Calu3 (cell line): ENCODE data around the gene NOL4L. TPM values are rescaled to one million over a fixed set of nuclear protein-coding genes. Genes with fewer than 3 reads are reported as not detected.
"Not testable (repeated sequence)": the region's sequence is repeated elsewhere in the genome, so short reads cannot be mapped to it uniquely, and the experiment has no call there.

ENCODE experiments used
- BruUV-seq: library from RNA; stranded (reverse); fragments of 400-500 nt; replicated peaks from 2 replicates; lab custom pipeline; 2021; lab: Mats Ljungman, UMichigan
- CTCF ChIA-PET: fragments of 300-600 bp; sonication (Branson Sonifier 250); formaldehyde crosslinking; loops from one replicate; lab custom pipeline; 2022; ENCODE audit warnings: antibody characterized with exemption; lab: Charles Lee
- DNase-seq: peaks from one replicate; pipeline ENCODE4 v3.0.0; 2022
- H3K27ac Mint-ChIP-seq: one replicate; pipeline ENCODE4 v1.8.0; 2022; ENCODE audit warnings: mixed read lengths; ENCODE audit not compliant: unreplicated experiment
- H3K27me3 Mint-ChIP-seq: one replicate; pipeline ENCODE4 v1.8.0; 2022; ENCODE audit warnings: mixed read lengths; ENCODE audit not compliant: unreplicated experiment
- H3K36me3 Mint-ChIP-seq: one replicate; pipeline ENCODE4 v1.8.0; 2022; ENCODE audit warnings: mild to moderate bottlenecking, moderate library complexity, mixed read lengths; ENCODE audit not compliant: insufficient read depth, unreplicated experiment
- H3K4me1 Mint-ChIP-seq: one replicate; pipeline ENCODE4 v1.8.0; 2022; ENCODE audit warnings: mild to moderate bottlenecking, low read depth, mixed read lengths; ENCODE audit not compliant: unreplicated experiment
- H3K4me3 Mint-ChIP-seq: one replicate; pipeline ENCODE4 v1.8.0; 2022; ENCODE audit warnings: mild to moderate bottlenecking, low read depth, moderate library complexity, mixed read lengths; ENCODE audit not compliant: unreplicated experiment
- H3K9me3 Mint-ChIP-seq: one replicate; pipeline ENCODE4 v1.8.0; 2022; ENCODE audit warnings: low read depth, mixed read lengths; ENCODE audit not compliant: unreplicated experiment
- intact Hi-C: fragments of 100-400 bp; cut with micrococcal nuclease; formaldehyde crosslinking; loops from one replicate; pipeline ENCODE4 v1.10.0; 2022; ENCODE audit not compliant: unreplicated experiment
- total RNA-seq: library from RNA; stranded (reverse); gene quantifications from 2 replicates; pipeline ENCODE4 v1.2.3, GENCODE V29; 2022
- TF ChIP-seq, protein P1 (sequence below): fragments of 200-600 bp; IDR thresholded peaks from one replicate; pipeline ENCODE4 v1.8.0; 2022; ENCODE audit warnings: antibody characterized with exemption; ENCODE audit not compliant: unreplicated experiment

NOL4L gene
- total RNA-seq, 1 experiment from 2014 or later: 46.9 TPM

DNA sequence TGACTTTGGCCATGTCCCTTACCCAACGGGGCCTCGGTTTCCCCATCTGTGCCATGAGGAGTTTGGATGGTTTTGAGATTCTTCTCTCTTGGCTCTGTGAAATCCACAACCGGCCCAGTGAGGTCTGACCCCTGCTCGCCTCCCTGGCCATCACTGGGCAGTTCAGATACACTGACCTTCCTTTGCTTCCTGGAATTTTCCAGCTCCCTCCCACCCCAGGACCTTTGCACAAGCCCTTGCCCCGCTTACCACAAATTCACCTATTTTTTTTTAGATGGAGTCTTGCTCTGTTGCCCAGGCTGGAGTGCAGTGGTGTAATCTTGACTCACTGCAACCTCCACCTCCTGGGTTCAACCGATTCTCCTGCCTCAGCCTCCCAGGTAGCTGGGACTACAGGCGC is 12.6 kb upstream of the NOL4L start:
- CTCF ChIA-PET: interaction anchor here (1.1 kb wide), 1 partner anchor 8 kb away, joined by 3 read pairs; no protein-coding TSS in a partner anchor
- H3K4me3 Mint-ChIP-seq: no peak overlapping the region
- H3K9me3 Mint-ChIP-seq: no peaks in the 10 kb centered on the region
- H3K27me3 Mint-ChIP-seq: peaks cover 60% of the 10 kb centered on the region
- H3K27ac Mint-ChIP-seq: no peak overlapping the region
- TF ChIP-seq, protein P1, sequence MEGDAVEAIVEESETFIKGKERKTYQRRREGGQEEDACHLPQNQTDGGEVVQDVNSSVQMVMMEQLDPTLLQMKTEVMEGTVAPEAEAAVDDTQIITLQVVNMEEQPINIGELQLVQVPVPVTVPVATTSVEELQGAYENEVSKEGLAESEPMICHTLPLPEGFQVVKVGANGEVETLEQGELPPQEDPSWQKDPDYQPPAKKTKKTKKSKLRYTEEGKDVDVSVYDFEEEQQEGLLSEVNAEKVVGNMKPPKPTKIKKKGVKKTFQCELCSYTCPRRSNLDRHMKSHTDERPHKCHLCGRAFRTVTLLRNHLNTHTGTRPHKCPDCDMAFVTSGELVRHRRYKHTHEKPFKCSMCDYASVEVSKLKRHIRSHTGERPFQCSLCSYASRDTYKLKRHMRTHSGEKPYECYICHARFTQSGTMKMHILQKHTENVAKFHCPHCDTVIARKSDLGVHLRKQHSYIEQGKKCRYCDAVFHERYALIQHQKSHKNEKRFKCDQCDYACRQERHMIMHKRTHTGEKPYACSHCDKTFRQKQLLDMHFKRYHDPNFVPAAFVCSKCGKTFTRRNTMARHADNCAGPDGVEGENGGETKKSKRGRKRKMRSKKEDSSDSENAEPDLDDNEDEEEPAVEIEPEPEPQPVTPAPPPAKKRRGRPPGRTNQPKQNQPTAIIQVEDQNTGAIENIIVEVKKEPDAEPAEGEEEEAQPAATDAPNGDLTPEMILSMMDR: no peak
- no peak for DNase-seq
- H3K4me1 Mint-ChIP-seq: no peaks in the 10 kb centered on the region
- no TSS peak for BruUV-seq
- H3K36me3 Mint-ChIP-seq: no peaks in the 10 kb centered on the region
- intact Hi-C loops: no loop called here

DNA sequence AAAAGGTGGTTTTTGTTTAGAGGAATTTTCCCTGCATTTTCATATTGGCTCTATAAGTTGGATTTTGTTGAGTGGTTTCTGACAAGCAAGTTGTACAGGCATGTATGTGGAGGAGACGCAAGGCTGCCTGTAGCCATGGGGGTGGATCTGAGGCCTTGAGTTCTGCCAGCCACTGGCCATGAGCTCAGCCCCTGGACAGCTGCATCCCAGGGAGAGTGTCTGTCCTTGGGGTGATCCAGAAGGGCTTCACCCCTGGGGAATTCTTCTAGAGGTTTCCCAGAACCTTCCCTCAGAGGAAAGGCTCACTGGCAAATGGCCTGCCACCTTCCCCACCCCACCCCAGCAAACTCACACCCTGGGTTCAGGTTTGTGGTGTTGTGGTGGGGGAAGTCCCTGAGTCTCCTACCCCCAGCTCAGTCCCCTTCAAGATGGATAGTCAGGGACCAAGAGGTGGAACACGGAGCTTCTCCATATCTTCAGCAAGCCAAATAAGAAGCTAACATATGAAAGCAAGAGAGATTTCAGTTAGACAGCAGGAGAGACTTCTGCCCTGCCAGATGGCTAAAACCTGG is 11.6 kb upstream of the NOL4L start:
- Mint-ChIP-seq H3K4me1 (no peaks in the 10 kb centered on the region), H3K9me3 (no peaks in the 10 kb centered on the region), H3K27me3 (peaks cover 52% of the 10 kb centered on the region), H3K27ac (no peak overlapping the region), H3K4me3 (no peak overlapping the region), H3K36me3 (no peaks in the 10 kb centered on the region)
- DNase-seq: no peak
- TF ChIP-seq, protein P1: no peak
- BruUV-seq: no TSS peak
- CTCF ChIA-PET: interaction anchor here (0.6 kb wide), 1 partner anchor 55 kb away, joined by 4 read pairs; no protein-coding TSS in a partner anchor
- intact Hi-C loops: no loop called here

DNA sequence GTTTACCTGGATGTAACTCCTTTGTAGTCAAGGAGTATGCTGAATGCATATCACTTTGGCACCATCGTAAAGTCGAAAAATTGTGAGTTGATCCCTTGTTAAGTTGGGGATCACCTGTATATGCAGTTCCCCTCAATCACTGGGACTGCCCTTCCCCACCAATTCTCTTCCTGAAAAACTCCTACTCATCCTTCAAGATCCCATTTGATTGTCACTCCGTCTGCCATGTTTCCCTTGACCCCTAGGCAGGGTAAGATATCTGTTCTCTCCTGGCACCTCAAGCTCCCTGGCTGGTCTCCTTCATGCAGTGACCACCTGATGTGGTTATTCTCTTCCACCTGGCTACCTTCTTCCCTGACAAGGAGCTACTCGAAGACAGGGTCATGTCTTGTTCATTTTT is 10.0 kb upstream of the NOL4L start:
- Mint-ChIP-seq H3K4me3 (no peak overlapping the region), H3K36me3 (no peaks in the 10 kb centered on the region), H3K4me1 (no peaks in the 10 kb centered on the region), H3K9me3 (no peaks in the 10 kb centered on the region), H3K27me3 (peaks cover 54% of the 10 kb centered on the region), H3K27ac (no peak overlapping the region)
- BruUV-seq: no TSS peak
- CTCF ChIA-PET: no interaction called here
- TF ChIP-seq, protein P1: no peak
- DNase-seq: no peak
- intact Hi-C loops: no loop called here

DNA sequence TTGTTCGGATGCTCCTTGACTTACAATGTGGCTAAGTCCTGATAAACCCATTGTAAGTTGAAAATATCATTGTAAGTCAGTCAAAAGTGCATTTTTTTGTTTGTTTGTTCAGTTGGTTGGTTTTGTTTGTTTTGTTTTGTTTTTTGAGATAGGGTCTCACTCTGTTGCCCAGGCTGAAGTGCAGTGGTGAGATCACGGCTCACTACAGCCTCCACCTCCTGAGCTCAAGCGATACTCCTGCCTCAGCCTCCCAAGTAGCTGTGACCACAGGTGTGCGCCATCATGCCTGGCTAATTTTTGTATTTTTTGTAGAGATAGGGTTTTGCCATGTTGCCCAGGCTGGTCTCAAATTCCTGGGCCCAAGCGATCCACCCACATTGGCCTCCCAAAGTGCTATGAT is 9.5 kb upstream of the NOL4L start:
- intact Hi-C loops, H3K4me3 Mint-ChIP-seq, DNase-seq, H3K27ac Mint-ChIP-seq, H3K9me3 Mint-ChIP-seq, H3K4me1 Mint-ChIP-seq, BruUV-seq, H3K36me3 Mint-ChIP-seq: not testable (repeated sequence)
- CTCF ChIA-PET: interaction anchor here (0.7 kb wide), 1 partner anchor 87 kb away, joined by 3 read pairs; no protein-coding TSS in a partner anchor
- peaks cover 54% of the 10 kb centered on the region for H3K27me3 Mint-ChIP-seq

DNA sequence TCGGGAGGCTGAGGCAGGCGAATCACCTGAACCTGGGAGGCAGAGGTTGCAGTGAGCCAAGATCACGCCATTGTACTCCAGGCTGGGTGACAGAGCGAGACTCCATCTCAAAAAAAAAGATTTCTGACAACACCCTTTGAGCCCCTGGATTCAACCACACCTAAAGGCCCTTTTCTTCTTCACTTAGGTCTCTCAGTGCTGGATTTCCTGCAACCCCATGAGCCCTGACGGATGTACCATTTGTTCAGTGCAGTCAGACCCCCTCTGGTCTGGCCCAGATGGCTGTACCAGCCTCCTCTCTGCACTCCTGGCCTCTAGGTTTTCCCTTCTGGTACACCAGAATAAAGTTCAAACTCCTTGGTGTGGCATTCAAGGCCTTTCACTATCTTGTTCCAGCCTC is 9.1 kb upstream of the NOL4L start:
- DNase-seq: no peak
- intact Hi-C loops: no loop called here
- TF ChIP-seq, protein P1: no peak
- Mint-ChIP-seq H3K36me3 (no peaks in the 10 kb centered on the region), H3K4me3 (no peak overlapping the region), H3K4me1 (peaks cover 7% of the 10 kb centered on the region), H3K9me3 (no peaks in the 10 kb centered on the region), H3K27me3 (peaks cover 54% of the 10 kb centered on the region), H3K27ac (no peak overlapping the region)
- no TSS peak for BruUV-seq
- CTCF ChIA-PET: interaction anchor here (0.7 kb wide), 1 partner anchor 87 kb away, joined by 3 read pairs; no protein-coding TSS in a partner anchor

DNA sequence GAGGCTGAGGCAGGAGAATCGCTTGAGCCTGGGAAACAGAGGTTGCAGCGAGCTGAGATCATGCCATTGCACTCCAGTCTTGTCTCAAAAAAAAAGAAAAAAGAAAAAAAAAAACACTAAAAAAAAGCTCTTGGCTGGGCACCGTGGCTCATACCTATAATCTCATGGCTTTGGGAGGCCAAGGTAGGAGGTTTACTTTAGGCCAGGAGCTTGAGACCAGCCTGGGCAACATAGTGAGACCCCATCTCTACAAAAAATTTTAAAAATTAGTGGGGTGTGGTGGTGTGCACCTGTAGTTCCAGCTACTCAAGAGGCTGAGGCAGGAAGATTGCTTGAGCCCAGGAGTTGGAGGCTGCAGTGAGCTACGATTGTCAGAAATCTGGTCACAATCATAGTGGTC is 7.5 kb upstream of the NOL4L start:
- H3K4me3 Mint-ChIP-seq, H3K27ac Mint-ChIP-seq, H3K36me3 Mint-ChIP-seq, H3K4me1 Mint-ChIP-seq, H3K9me3 Mint-ChIP-seq, DNase-seq, BruUV-seq, intact Hi-C loops: not testable (repeated sequence)
- peaks cover 49% of the 10 kb centered on the region for H3K27me3 Mint-ChIP-seq
- CTCF ChIA-PET: interaction anchor here (0.7 to 1.1 kb wide), 2 partner anchors 13 to 145 kb away, joined by 3 to 9 read pairs; no protein-coding TSS in a partner anchor
